HFFc6 (cell line): ENCODE data around the gene PEX13. TPM values are rescaled to one million over a fixed set of nuclear protein-coding genes. Genes with fewer than 3 reads are reported as not detected.

Source experiments
- DNase-seq: peaks from one replicate; pipeline ENCODE4 v3.0.0-alpha.2; 2018
- H3K27ac Mint-ChIP-seq: 2 replicates; pipeline ENCODE4 v1.8.0; 2020; ENCODE audit warnings: mild to moderate bottlenecking, mixed read lengths
- H3K27me3 Mint-ChIP-seq: 2 replicates; pipeline ENCODE4 v1.8.0; 2021; ENCODE audit warnings: mild to moderate bottlenecking, moderate library complexity, mixed read lengths; ENCODE audit not compliant: insufficient read depth
- H3K36me3 Mint-ChIP-seq: 2 replicates; pipeline ENCODE4 v1.8.0; 2021; ENCODE audit warnings: low read depth, mixed read lengths
- H3K4me1 Mint-ChIP-seq: 2 replicates; pipeline ENCODE4 v1.8.0; 2020; ENCODE audit warnings: low read depth, mixed read lengths
- H3K4me3 Mint-ChIP-seq: 2 replicates; pipeline ENCODE4 v1.8.0; 2020; ENCODE audit warnings: mild to moderate bottlenecking, moderate library complexity, mixed read lengths
- H3K9me3 Mint-ChIP-seq: 2 replicates; pipeline ENCODE4 v1.8.0; 2020; ENCODE audit warnings: mild to moderate bottlenecking, mixed read lengths
- CTCF ChIP-seq: fragments of 200-600 bp; sonication (generic); IDR thresholded peaks from 2 replicates; pipeline ENCODE4 v1.5.0; 2021; ENCODE audit warnings: antibody characterized with exemption, mild to moderate bottlenecking
- total RNA-seq, 6 experiments: library from RNA; stranded (reverse); fragmentation: NEBNext Ultra II Directional; extraction: Animal tissue kit (Norgen Biotek cat#: 25700); gene quantifications; 2 replicates in 1 of 6; 3 replicates in 5 of 6; pipeline ENCODE4 v1.2.3, GENCODE V29; 2021

PEX13 gene
- total RNA-seq, 6 experiments from 2014 or later: 21.2 to 24.1 (median 22.4) TPM

- Mint-ChIP-seq H3K27me3 (peaks cover 1% of the 10 kb centered on the region), H3K36me3 (no peaks in the 10 kb centered on the region; the same call in 1 of the 2 replicates), H3K4me3 (no peak overlapping the region), H3K4me1 (peaks cover 48% of the 10 kb centered on the region), H3K27ac (peak overlapping the region; percentile 1), H3K9me3 (no peaks in the 10 kb centered on the region)
- no peak for TF ChIP-seq CTCF
- DNase-seq: no peak
Observed at GRCh38 chr2:61013382-61013781, 4.1 kb upstream of the PEX13 start.

- Mint-ChIP-seq H3K4me1 (peaks cover 62% of the 10 kb centered on the region), H3K9me3 (no peaks in the 10 kb centered on the region), H3K36me3 (no peaks in the 10 kb centered on the region; the same call in 1 of the 2 replicates), H3K27me3 (peaks cover 1% of the 10 kb centered on the region), H3K4me3 (no peak overlapping the region), H3K27ac (no peak overlapping the region)
- DNase-seq: no peak
- TF ChIP-seq CTCF: no peak
Observed at GRCh38 chr2:61014763-61015162, 2.8 kb upstream of the PEX13 start.

GRCh38 chr2:61015976-61016375 lies 1.5 kb upstream of the PEX13 start:
- peak overlapping the region; percentile 100 for H3K4me3 Mint-ChIP-seq
- no peak for TF ChIP-seq CTCF
- peaks cover 1% of the 10 kb centered on the region for H3K27me3 Mint-ChIP-seq
- H3K36me3 Mint-ChIP-seq: no peaks in the 10 kb centered on the region; the same call in 1 of the 2 replicates
- no peaks in the 10 kb centered on the region for H3K9me3 Mint-ChIP-seq
- H3K27ac Mint-ChIP-seq: no peak overlapping the region
- H3K4me1 Mint-ChIP-seq: peaks cover 62% of the 10 kb centered on the region
- DNase-seq: no peak

- H3K27me3 Mint-ChIP-seq: peaks cover 1% of the 10 kb centered on the region
- H3K4me3 Mint-ChIP-seq: peak overlapping the region; percentile 100
- H3K27ac Mint-ChIP-seq: peak overlapping the region; percentile 97
- H3K4me1 Mint-ChIP-seq: peaks cover 60% of the 10 kb centered on the region
- H3K36me3 Mint-ChIP-seq: peaks cover 1% of the 10 kb centered on the region
- TF ChIP-seq CTCF: no peak
- DNase-seq: no peak
- no peaks in the 10 kb centered on the region for H3K9me3 Mint-ChIP-seq
Observed at GRCh38 chr2:61016392-61017002, 1.0 kb upstream of the PEX13 start.

GRCh38 chr2:61017003-61017555 lies 441 bp upstream of the PEX13 start:
- H3K36me3 Mint-ChIP-seq: peaks cover 7% of the 10 kb centered on the region
- peak overlapping the region; percentile 97 for H3K27ac Mint-ChIP-seq
- peaks cover 54% of the 10 kb centered on the region for H3K4me1 Mint-ChIP-seq
- DNase-seq: peak; percentile 61
- no peak for TF ChIP-seq CTCF
- H3K9me3 Mint-ChIP-seq: peaks cover under 1% of the 10 kb centered on the region; the same call in 1 of the 2 replicates
- H3K27me3 Mint-ChIP-seq: peaks cover 1% of the 10 kb centered on the region
- peak overlapping the region; percentile 100 for H3K4me3 Mint-ChIP-seq
